ENCODE measurements around the gene SELENON.

DNA sequence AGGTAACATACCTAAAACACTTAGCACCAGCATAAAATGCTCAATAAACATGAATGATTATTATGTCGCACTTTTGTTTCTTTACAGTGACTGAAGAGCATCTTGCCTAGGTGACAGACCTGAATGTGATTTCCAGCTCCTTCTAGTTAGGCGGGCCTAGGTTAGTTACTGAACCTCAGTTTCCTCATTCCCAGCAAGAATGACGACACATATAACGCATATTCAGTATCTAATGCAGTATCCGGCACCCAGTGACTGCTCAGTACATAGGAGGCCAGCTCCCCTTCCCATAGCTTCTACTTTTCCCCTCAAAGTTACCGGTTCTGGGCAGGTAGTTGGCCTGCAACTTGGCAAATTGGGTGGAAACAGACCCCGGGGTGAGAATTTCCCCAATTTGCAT is 58.5 kb downstream of the SELENON start:
- TF ChIP-seq, protein P1, sequence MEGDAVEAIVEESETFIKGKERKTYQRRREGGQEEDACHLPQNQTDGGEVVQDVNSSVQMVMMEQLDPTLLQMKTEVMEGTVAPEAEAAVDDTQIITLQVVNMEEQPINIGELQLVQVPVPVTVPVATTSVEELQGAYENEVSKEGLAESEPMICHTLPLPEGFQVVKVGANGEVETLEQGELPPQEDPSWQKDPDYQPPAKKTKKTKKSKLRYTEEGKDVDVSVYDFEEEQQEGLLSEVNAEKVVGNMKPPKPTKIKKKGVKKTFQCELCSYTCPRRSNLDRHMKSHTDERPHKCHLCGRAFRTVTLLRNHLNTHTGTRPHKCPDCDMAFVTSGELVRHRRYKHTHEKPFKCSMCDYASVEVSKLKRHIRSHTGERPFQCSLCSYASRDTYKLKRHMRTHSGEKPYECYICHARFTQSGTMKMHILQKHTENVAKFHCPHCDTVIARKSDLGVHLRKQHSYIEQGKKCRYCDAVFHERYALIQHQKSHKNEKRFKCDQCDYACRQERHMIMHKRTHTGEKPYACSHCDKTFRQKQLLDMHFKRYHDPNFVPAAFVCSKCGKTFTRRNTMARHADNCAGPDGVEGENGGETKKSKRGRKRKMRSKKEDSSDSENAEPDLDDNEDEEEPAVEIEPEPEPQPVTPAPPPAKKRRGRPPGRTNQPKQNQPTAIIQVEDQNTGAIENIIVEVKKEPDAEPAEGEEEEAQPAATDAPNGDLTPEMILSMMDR (IDR thresholded peaks at IDR 0.05): no peak
- no peak for TF ChIP-seq POLR2A (IDR thresholded peaks at IDR 0.05)
